Left lobe of liver (tissue), 2 donors: ENCODE data around the gene RCAN1. TPM values are rescaled to one million over a fixed set of nuclear protein-coding genes. Genes with fewer than 3 reads are reported as not detected.

ENCODE experiments used
- ATAC-seq: fragments of 200-7000 bp; cut with Tn5 transposase; one replicate; pipeline ENCODE4 v1.9.1; 2020; ENCODE audit warnings: mild to moderate bottlenecking, moderate library complexity
- DNase-seq: peaks from one replicate; pipeline ENCODE4 v3.0.0-alpha.2; 2020; ENCODE audit warnings: low spot score
- total RNA-seq: library from RNA; stranded (reverse); gene quantifications from one replicate; pipeline ENCODE4 v1.2.1, GENCODE V29; 2021
- donor health status: DM: no; HTN: no; CAD: no; lungs with moderate emphysema.
- donor health status: DM: no; HTN: yes; CAD: no.

RCAN1 gene
- total RNA-seq, result 32.6 TPM

GRCh38 chr21:34614628-34615486 lies at the start of gene RCAN1:
Gene RCAN1 (minus strand): TSS chr21:34615113. CDS start chr21:34615011, 102 bp downstream.
- ATAC-seq (peak; percentile 94), DNase-seq (peak; percentile 95)

GRCh38 chr21:34661848-34662247 lies 46.9 kb upstream of the RCAN1 start:
- DNase-seq (no peak), ATAC-seq (no peak)

- ATAC-seq (no peak), DNase-seq (no peak)
Measured at GRCh38 chr21:34653522-34653921, 38.6 kb upstream of the RCAN1 start.

GRCh38 chr21:34651642-34652041 lies 36.7 kb upstream of the RCAN1 start:
- ATAC-seq, result no peak
- no peak for DNase-seq

GRCh38 chr21:34650861-34651431 lies 36.0 kb upstream of the RCAN1 start:
- DNase-seq (no peak), ATAC-seq (no peak)

- DNase-seq (no peak), ATAC-seq (no peak)
Measured at GRCh38 chr21:34649400-34649799, 34.5 kb upstream of the RCAN1 start.

GRCh38 chr21:34648739-34649297 lies 33.9 kb upstream of the RCAN1 start:
- ATAC-seq (peak; percentile 29), DNase-seq (no peak)

GRCh38 chr21:34647555-34647954 lies 32.6 kb upstream of the RCAN1 start:
- no peak for ATAC-seq
- DNase-seq, result no peak

GRCh38 chr21:34644825-34645224 lies 29.9 kb upstream of the RCAN1 start:
- no peak for ATAC-seq
- no peak for DNase-seq

- ATAC-seq (no peak), DNase-seq (no peak)
Measured at GRCh38 chr21:34642211-34643075, 27.5 kb upstream of the RCAN1 start.

- ATAC-seq (no peak), DNase-seq (no peak)
Measured at GRCh38 chr21:34640858-34641257, 25.9 kb upstream of the RCAN1 start.

GRCh38 chr21:34639882-34640788 lies 25.2 kb upstream of the RCAN1 start:
- no peak for DNase-seq
- ATAC-seq, result peak; percentile 58

- ATAC-seq, result no peak
- no peak for DNase-seq
Measured at GRCh38 chr21:34639250-34639649, 24.3 kb upstream of the RCAN1 start.

- DNase-seq (no peak), ATAC-seq (no peak)
Measured at GRCh38 chr21:34636961-34637360, 22.0 kb upstream of the RCAN1 start.

- no peak for ATAC-seq
- DNase-seq, result no peak
Measured at GRCh38 chr21:34635307-34635706, 20.4 kb upstream of the RCAN1 start.

- DNase-seq, result no peak
- no peak for ATAC-seq
Measured at GRCh38 chr21:34632498-34632897, 17.6 kb upstream of the RCAN1 start.

- peak; percentile 95 for ATAC-seq
- DNase-seq, result no peak
Measured at GRCh38 chr21:34630536-34631143, 15.7 kb upstream of the RCAN1 start.

- ATAC-seq, result no peak
Measured at GRCh38 chr21:34626131-34626530, 11.2 kb upstream of the RCAN1 start.

GRCh38 chr21:34625030-34625593 lies 10.2 kb upstream of the RCAN1 start:
- peak; percentile 70 for DNase-seq
- peak; percentile 84 for ATAC-seq

More at GRCh38 chr21:34626131-34626530, 11.2 kb upstream of the RCAN1 start:
- DNase-seq, result no peak
